HG03025 (cell line): ENCODE data around the gene PRKCA.

Experiments used
- ATAC-seq: cut with Tn5 transposase; IDR thresholded peaks from one replicate; pipeline ENCODE4 v1.9.1; 2021; ENCODE audit warnings: mild to moderate bottlenecking, moderate library complexity; ENCODE audit not compliant: unreplicated experiment, low FRiP score

PRKCA gene

GRCh38 chr17:66661411-66662256, 359.2 kb downstream of the PRKCA start:
- ATAC-seq: no peak

GRCh38 chr17:66662496-66662895, 360.1 kb downstream of the PRKCA start:
- ATAC-seq: no peak

DNA sequence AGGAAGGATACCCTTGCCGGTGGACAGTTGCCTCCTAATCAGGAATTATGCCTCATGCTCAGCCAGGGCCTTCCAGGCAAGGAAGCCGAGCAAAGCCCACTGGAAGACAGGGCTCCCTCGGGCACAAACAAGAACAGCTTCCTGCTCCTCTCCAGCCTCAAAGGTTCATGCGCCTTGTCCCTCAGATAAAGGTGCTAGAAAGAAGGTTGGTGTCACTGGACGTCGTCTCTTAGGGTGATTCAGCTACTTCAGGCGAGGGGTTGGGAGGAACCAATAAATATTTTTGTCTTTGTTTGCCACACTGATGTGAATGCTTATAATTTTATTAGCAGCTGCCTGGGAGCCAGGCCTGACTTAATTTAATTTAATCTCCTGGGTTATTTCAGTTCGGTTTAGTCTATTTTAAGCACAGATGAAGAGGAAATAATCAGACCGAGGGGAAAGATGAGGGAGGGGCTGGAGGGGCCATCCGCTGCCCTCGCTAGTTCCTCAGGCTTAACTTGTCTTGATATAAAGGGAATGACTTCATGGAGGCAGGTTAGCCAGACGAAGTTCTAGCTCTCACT, 360.7 kb downstream of the PRKCA start:
- ATAC-seq: no peak

DNA sequence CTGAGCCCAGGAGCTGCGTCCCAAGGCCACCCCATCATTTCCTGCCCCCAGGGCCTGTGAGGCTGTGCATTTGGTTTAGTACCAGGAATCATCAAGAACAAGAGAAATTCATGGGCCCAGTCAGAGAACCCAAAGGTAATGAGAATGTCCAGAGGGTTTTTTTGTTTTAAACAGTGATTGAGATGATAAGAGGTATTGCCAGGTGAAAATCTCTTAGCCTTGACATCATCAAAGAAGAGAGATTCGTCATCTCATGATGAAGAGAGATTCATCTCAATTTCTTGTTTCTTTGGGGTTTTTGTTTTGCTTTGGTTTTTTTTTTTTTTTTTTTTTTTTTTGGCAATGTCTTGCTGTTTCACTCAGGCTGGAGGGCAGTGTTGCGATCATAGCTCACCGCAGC, 361.9 kb downstream of the PRKCA start:
- no peak for ATAC-seq

DNA sequence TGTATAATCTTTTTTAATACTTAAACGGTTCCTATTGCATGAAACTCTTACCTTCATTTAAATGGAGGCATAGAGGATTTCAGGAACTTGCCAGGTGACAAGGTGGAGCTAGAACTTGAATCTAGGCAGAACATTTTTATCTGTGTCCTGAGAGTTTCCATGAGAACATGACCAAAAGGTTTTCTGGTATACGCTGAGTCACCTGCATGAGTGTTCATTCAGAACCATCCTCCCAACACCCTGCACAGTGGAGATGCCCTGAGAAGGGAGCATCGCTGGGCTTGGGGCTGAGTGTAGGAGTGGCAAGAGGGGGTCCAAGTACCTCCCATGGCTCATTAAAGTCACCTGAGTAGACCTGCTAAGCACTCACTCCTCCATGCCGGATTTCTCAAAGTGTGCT, 362.8 kb downstream of the PRKCA start:
- ATAC-seq: no peak

- ATAC-seq: no peak
Measured at GRCh38 chr17:66667090-66667489, 364.7 kb downstream of the PRKCA start.

DNA sequence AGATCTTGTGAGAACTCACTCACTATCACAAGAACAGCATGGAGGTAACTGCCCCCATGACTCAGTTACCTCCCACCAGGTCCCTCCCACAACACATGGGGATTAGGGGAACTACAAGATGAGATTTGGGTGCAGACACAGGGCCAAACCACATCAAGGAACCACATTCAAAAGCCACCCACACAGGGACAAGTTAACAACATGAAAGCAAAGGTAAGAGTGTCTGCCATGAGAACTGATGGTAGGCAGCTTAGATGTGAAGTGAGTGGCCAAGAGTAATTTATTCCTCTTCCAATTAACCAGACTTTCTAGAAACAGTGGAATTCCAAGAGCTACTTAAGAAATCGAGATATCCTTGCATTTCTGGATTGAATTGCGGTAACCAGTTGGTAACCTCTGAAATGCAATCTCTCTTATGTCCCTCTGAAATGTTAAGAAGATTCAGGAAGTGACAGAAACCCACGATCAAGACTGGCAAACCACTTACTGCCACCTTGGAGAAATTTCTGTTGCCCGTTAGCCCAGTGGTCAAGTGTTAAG, 365.1 kb downstream of the PRKCA start:
- no peak for ATAC-seq

DNA sequence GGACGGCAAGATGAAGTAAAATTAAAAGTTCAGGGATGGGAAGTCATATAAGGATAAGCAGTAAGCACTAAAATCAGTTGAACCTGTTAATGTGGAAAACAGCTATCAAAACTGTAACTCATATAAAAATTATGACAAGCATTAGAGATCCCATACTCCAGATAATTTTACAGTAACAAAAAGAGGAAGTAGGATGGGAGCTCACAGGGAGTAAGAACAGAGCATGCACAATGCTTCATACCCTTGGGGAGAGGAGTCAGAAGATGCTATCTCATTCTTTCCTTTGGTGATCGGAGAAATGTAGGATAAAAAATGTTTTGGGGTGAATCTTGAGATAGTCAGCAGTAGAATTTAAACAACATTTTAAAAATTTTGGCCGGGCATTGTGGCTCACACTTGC, 367.8 kb downstream of the PRKCA start:
- ATAC-seq: no peak

GRCh38 chr17:66671156-66671555, 368.7 kb downstream of the PRKCA start:
- ATAC-seq: no peak

DNA sequence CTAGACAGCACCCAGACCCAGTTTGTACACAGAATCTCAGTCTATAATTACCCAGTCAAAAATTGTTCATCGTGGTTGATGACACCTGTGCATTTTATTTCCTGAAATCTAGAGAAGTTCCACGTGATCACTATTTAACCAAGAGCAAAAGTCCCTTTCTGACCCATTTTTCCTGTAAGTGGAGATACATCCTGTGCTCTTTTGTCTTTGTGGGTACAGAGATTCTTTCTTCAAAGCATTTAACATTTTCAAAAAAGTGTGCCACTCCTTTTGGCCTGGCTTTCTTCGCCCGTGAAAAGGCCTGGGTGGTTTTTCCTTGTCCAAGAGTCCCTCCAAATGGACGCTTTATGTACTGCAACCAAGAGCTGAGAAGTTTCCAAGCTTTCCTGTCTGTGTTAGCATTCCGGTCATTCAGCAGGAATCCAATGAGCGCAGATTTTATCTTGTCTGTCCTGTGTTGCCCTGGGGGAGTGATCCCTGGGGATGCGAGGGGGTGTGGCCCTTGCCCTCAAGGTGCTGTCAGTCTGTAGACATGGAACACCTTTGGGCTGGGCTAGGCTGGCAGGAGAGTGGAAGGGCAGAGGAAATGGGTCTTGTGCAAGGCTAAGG, 371.4 kb downstream of the PRKCA start:
- ATAC-seq: no peak

DNA sequence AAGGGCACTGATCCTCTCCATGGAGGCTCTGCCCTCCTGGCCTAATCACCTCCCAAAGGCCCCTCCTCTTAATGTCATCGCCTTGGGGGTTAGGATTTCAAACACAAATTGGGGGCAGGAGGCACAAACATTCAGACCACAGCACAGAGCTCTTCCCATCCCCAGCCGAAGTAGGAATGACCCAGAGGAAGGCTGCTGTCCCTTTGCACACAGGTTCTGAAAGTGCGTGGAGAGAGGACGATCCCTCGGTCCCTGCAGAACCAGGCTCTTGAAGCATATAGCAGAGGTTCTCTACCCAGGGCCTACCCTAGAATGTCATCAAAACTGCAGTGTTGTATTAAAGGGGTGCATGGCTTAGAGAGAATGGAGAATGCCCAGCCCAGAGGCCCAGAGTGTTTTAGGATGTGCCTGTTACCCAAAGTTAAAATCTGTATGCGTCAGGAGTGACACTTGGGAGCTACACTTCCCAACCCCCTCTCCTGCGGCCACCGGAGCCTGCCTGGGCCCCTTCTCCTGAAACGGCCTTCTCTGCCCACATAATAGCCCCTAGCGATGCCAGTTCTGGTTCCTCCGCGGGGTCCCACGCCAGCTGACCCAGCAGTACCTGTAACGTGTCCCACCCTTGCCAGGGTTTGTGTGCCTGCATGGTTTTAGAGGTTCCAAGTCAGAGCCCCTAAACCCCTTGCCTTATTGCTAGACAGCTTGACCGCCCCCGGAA, 373.0 kb downstream of the PRKCA start:
- no peak for ATAC-seq

DNA sequence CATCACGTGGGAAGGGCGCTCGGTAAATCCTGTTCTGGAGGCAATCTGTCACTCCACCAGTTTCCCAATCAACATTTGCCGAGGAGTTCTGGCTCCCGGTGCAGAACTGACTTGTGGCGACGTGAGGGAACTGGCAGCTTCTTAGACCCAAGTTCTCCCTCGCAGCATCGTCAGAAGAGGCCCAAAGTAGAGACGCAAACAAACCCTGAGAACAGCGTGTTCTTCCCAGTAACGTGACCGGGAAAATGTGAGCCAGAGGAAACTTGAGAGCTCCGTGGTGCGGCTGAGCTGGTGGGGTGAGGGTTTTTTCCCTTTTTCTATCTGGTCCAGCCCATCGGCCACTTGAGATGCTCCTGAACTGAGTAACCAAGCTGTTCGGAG, 373.6 kb downstream of the PRKCA start:
- no peak for ATAC-seq

GRCh38 chr17:66676421-66676820, 374.0 kb downstream of the PRKCA start:
- no peak for ATAC-seq

GRCh38 chr17:66677201-66677981, 375.0 kb downstream of the PRKCA start:
- ATAC-seq: no peak

- ATAC-seq: no peak
Measured at GRCh38 chr17:66678061-66678460, 375.6 kb downstream of the PRKCA start.

DNA sequence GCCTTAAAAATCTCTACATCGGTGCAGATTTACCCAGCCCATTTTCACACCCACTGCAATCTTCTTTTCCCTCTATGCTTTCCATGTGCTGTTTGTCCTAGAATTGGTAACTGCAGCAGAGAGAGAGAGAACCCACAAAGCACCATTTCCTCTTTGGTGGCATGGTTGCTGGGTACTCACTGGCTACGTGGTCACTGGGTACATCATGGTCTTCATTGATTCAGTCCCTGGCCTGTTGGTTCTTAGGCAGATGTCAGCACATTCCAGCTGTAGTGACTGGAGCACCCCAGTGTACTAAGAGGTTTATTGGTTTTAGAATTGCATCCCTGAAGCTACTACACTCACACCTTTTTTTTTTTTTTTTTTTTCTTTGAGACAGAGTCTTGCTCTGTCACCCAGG, 376.4 kb downstream of the PRKCA start:
- ATAC-seq: no peak

DNA sequence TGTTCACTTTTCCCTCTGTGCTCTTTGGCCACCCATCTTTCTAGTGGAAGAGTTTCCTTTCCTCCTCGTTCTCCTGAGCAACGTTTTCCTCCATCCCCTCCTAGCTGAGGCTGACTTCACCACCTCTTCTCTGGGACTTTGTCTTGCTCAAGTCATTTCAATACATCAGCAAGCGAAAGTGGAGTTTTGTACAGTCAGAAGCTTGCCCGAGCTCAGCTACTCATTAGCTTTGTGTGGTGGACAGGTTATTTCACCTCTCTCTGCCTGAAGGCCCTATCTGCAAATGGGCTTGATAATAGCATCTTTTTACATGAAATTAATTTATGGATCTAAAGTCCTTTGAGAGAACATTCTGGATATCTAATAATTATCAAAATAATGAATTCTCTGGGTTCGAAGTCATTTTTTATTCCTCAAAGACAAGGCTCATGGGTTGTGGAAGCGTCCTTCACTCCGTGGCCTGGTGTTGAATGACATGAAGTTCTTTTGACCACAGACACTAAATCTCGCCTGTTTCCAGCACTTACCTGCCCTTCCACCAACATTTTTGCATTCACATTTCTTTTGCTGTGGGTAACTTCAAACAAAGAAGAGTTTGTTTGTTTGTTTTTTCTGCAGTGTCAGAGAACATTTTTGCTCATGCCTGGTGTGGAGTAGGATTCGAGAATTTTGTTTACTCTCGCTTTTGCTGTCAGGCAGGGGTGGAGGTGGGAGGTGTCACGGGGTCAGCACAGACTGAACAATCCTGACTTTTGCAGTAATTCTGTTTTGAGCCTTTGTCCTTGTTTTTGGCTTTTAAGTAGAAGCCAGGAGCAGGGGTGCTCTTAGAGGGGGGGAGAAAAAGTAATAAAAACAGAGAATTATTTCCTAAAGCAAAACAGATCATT, 377.5 kb downstream of the PRKCA start:
- ATAC-seq: no peak

DNA sequence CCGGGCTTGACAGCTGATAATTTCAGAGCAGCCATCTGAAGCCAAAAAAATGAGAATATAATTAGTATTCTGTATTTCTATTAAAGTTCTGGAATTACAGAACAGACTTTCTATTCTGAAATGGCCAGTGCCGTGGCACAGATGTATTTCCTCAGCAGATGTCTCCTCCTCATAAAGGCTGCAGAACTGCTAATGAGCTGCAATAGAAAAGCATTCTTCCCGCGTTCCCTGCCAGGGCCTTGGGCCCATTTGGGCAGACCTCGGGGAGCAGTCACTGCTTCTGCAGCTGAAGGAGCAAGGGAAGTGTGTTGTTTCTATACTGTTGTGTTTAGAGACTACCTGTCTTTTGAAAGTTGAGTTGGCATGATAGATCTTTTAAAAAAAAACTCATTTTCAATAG, 379.9 kb downstream of the PRKCA start:
- ATAC-seq: no peak

- no peak for ATAC-seq
Measured at GRCh38 chr17:66684261-66684660, 381.8 kb downstream of the PRKCA start.
